ENCODE results near the gene ABI3BP.

DNA sequence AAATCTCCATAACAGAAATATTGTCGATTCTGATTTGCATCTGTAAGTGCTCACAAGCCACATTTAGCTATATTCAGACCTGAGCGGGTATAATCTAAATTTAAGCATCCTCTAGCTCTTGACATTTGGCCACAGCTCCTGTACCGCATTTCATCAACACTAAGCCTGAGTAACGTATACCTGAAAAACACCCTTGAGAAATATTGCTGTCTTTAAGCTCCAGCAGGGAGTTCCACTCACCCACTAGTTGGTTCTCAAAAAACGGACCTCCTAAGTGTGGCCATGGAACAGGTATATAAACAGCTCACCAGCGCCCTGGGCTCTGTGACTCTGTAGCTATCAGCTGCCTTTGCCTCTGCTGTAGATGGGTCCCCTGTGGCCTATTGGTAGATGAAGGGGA, 80.7 kb downstream of the ABI3BP start:
- TF ChIP-seq MYC (IDR thresholded peaks at IDR 0.05; ENCODE audit: low read depth, low read length) (no peak), POLR2A (IDR thresholded peaks at IDR 0.05; ENCODE audit: extremely low read depth, insufficient read length) (no peak)
- TF ChIP-seq, protein P1, sequence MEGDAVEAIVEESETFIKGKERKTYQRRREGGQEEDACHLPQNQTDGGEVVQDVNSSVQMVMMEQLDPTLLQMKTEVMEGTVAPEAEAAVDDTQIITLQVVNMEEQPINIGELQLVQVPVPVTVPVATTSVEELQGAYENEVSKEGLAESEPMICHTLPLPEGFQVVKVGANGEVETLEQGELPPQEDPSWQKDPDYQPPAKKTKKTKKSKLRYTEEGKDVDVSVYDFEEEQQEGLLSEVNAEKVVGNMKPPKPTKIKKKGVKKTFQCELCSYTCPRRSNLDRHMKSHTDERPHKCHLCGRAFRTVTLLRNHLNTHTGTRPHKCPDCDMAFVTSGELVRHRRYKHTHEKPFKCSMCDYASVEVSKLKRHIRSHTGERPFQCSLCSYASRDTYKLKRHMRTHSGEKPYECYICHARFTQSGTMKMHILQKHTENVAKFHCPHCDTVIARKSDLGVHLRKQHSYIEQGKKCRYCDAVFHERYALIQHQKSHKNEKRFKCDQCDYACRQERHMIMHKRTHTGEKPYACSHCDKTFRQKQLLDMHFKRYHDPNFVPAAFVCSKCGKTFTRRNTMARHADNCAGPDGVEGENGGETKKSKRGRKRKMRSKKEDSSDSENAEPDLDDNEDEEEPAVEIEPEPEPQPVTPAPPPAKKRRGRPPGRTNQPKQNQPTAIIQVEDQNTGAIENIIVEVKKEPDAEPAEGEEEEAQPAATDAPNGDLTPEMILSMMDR (IDR thresholded peaks at IDR 0.05; ENCODE audit: low read depth, low read length) = no peak
- TF ChIP-seq, protein P2, sequence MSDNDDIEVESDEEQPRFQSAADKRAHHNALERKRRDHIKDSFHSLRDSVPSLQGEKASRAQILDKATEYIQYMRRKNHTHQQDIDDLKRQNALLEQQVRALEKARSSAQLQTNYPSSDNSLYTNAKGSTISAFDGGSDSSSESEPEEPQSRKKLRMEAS (IDR thresholded peaks at IDR 0.05; ENCODE audit: low read depth, low read length) = no peak

All from NB4 (cell line).